IMR-90 (cell line): ENCODE results near the gene DSCAML1. TPM values are rescaled to one million over a fixed set of nuclear protein-coding genes. Genes with fewer than 3 reads are reported as not detected.

Experiments used
- ATAC-seq: fragments of 200-7000 bp; cut with Tn5 transposase; 2 replicates; pipeline ENCODE4 v1.9.1; 2020; ENCODE audit warnings: low read depth, mild to moderate bottlenecking, moderate library complexity
- BruUV-seq: library from RNA; stranded (reverse); fragments of 400-500 nt; replicated peaks from 2 replicates; lab custom pipeline; 2021; lab: Mats Ljungman, UMichigan
- CTCF ChIA-PET: fragments of 300-600 bp; formaldehyde crosslinking; extraction: SDS; loops from one replicate; lab custom pipeline; 2021; ENCODE audit warnings: antibody characterized with exemption; lab: Yijun Ruan, JAX
- POLR2A ChIA-PET: fragments of 300-600 bp; sonication (Branson Sonifier 250); formaldehyde crosslinking; loops from one replicate; lab custom pipeline; 2022; ENCODE audit warnings: antibody characterized with exemption; ENCODE audit not compliant: unreplicated experiment; lab: Charles Lee
- DNase-seq: peaks from one replicate; pipeline ENCODE4 v3.0.0; 2013
- H2AFZ ChIP-seq: replicated peaks from 2 replicates; pipeline ENCODE3; 2013; ENCODE audit warnings: low read length, mild to moderate bottlenecking; ENCODE audit not compliant: poor library complexity
- H2AK5ac ChIP-seq: 2 replicates; pipeline ENCODE4 v1.6.1; 2013; ENCODE audit warnings: low read depth, low read length, inconsistent platforms
- H2AK9ac ChIP-seq: replicated peaks from 2 replicates; pipeline ENCODE3; 2013; ENCODE audit warnings: mild to moderate bottlenecking, low read depth, low read length, moderate library complexity; ENCODE audit not compliant: poor library complexity
- H2BK120ac ChIP-seq: 2 replicates; pipeline ENCODE4 v1.6.1; 2013; ENCODE audit warnings: low read depth, low read length, inconsistent platforms
- H2BK15ac ChIP-seq: 3 replicates; pipeline ENCODE4 v1.6.1; 2013; ENCODE audit warnings: low read depth, low read length, inconsistent platforms
- H2BK20ac ChIP-seq: 2 replicates; pipeline ENCODE4 v1.6.1; 2013; ENCODE audit warnings: low read depth, mild to moderate bottlenecking, inconsistent platforms, low read length, moderate library complexity
- H2BK5ac ChIP-seq: 2 replicates; pipeline ENCODE4 v1.6.1; 2013; ENCODE audit warnings: mild to moderate bottlenecking, low read depth, low read length, inconsistent platforms; ENCODE audit not compliant: poor library complexity, severe bottlenecking
- H3K14ac ChIP-seq: replicated peaks from 2 replicates; pipeline ENCODE4 v1.6.1; 2013; ENCODE audit warnings: low read depth, low read length, inconsistent platforms
- H3K18ac ChIP-seq: 2 replicates; pipeline ENCODE4 v1.6.1; 2013; ENCODE audit warnings: low read depth, low read length, control low read depth
- H3K23ac ChIP-seq: 2 replicates; pipeline ENCODE4 v1.6.1; 2013; ENCODE audit warnings: low read depth, low read length, inconsistent platforms
- H3K27ac ChIP-seq: 2 replicates; pipeline ENCODE4 v1.5.1; 2013; ENCODE audit warnings: mild to moderate bottlenecking, control low read depth, low read length; ENCODE audit not compliant: insufficient read depth
- H3K27me3 ChIP-seq: 2 replicates; pipeline ENCODE4 v1.6.1; 2013; ENCODE audit warnings: low read length; ENCODE audit not compliant: control insufficient read depth, insufficient read depth
- H3K36me3 ChIP-seq: 2 replicates; pipeline ENCODE4 v1.6.1; 2013; ENCODE audit warnings: low read length, mixed read lengths; ENCODE audit not compliant: control insufficient read depth, insufficient read depth
- H3K4ac ChIP-seq: 2 replicates; pipeline ENCODE4 v1.6.1; 2013; ENCODE audit warnings: low read depth, low read length, inconsistent platforms
- H3K4me1 ChIP-seq: 2 replicates; pipeline ENCODE4 v1.6.1; 2013; ENCODE audit warnings: low read length, mixed read lengths; ENCODE audit not compliant: control insufficient read depth, insufficient read depth
- H3K4me2 ChIP-seq: 2 replicates; pipeline ENCODE4 v1.6.1; 2013; ENCODE audit warnings: low read depth, mild to moderate bottlenecking, control low read depth, low read length, moderate library complexity
- H3K4me3 ChIP-seq: 2 replicates; pipeline ENCODE4 v1.5.1; 2013; ENCODE audit warnings: low read depth, mild to moderate bottlenecking, control low read depth, low read length, moderate library complexity; ENCODE audit not compliant: insufficient read depth
- H3K56ac ChIP-seq: 2 replicates; pipeline ENCODE4 v1.6.1; 2013; ENCODE audit warnings: low read length, inconsistent platforms; ENCODE audit not compliant: insufficient read depth; ENCODE audit errors: extremely low read depth
- H3K79me1 ChIP-seq, 2 experiments: 2 replicates each; pipeline ENCODE4 v1.6.1; 2013; ENCODE audit warnings: low read length in 2 of 2, inconsistent platforms in 1 of 2, low read depth in 1 of 2
- H3K9ac ChIP-seq: 2 replicates; pipeline ENCODE4 v1.6.1; 2013; ENCODE audit warnings: low read depth, low read length, control low read depth
- H3K9me1 ChIP-seq: 2 replicates; pipeline ENCODE4 v1.6.1; 2013; ENCODE audit warnings: low read length, inconsistent platforms; ENCODE audit not compliant: insufficient read depth
- H3K9me3 ChIP-seq: 2 replicates; pipeline ENCODE4 v1.6.1; 2013; ENCODE audit warnings: low read length; ENCODE audit not compliant: control insufficient read depth, insufficient read depth
- H4K20me1 ChIP-seq: 2 replicates; pipeline ENCODE4 v1.6.1; 2013; ENCODE audit warnings: low read length, inconsistent platforms; ENCODE audit not compliant: insufficient read depth
- H4K5ac ChIP-seq: 2 replicates; pipeline ENCODE4 v1.6.1; 2013; ENCODE audit warnings: mild to moderate bottlenecking, low read depth, low read length, control low read depth
- H4K8ac ChIP-seq, 2 experiments: 2 replicates each; pipeline ENCODE4 v1.6.1; 2013; ENCODE audit warnings: low read depth in 2 of 2, low read length in 2 of 2, control low read depth in 1 of 2, inconsistent platforms in 1 of 2
- H4K91ac ChIP-seq: 2 replicates; pipeline ENCODE4 v1.6.1; 2013; ENCODE audit warnings: low read depth, low read length, inconsistent platforms; ENCODE audit not compliant: insufficient read depth
- CEBPB ChIP-seq: IDR thresholded peaks from 2 replicates; pipeline ENCODE4 v1.6.1; 2012; ENCODE audit warnings: low read depth, low read length, improper control_type of control experiment
- CHD1 ChIP-seq: IDR thresholded peaks from 2 replicates; pipeline ENCODE4 v1.6.1; 2012; ENCODE audit warnings: low read depth, low read length, improper control_type of control experiment
- FOS ChIP-seq: fragments of 150-350 bp; IDR thresholded peaks from 2 replicates; pipeline ENCODE4 v1.6.1; 2016; ENCODE audit warnings: low read depth, low read length
- NFE2L2 ChIP-seq: fragments of 150-350 bp; IDR thresholded peaks from 2 replicates; pipeline ENCODE4 v1.6.1; 2016; ENCODE audit warnings: low read depth, mild to moderate bottlenecking, low read length
- POLR2A ChIP-seq: IDR thresholded peaks from 2 replicates; pipeline ENCODE4 v1.6.1; 2012; ENCODE audit warnings: mild to moderate bottlenecking, low read depth, low read length
- RCOR1 ChIP-seq: IDR thresholded peaks from 2 replicates; pipeline ENCODE4 v1.6.1; 2012; ENCODE audit warnings: mild to moderate bottlenecking, low read length, improper control_type of control experiment; ENCODE audit not compliant: insufficient replicate concordance
- RFX5 ChIP-seq: IDR thresholded peaks from 2 replicates; pipeline ENCODE4 v1.8.0; 2012; ENCODE audit warnings: low read depth, mild to moderate bottlenecking, low read length, moderate library complexity
- SMC3 ChIP-seq: fragments of 150-350 bp; IDR thresholded peaks from 2 replicates; pipeline ENCODE4 v1.6.1; 2016; ENCODE audit warnings: low read depth, mild to moderate bottlenecking, antibody characterized with exemption, low read length, moderate library complexity
- WGBS, 2 experiments: methylation state at CpG; one replicate each; pipeline versions ENCODE4 v1.1.5 to v1.1.7; 2013; ENCODE audit warnings: missing lambda C conversion rate in 2 of 2; ENCODE audit not compliant: insufficient read length in 1 of 2; ENCODE audit errors: extremely low coverage in 2 of 2; 5-methylcytosine and 5-hydroxymethylcytosine counted together
- dilution Hi-C: fragments of 300-500 bp; cut with HindIII; formaldehyde crosslinking; loops from one replicate; pipeline ENCODE4 v1.14.3; 2018; ENCODE audit warnings: low sequenced_read_pairs; ENCODE audit not compliant: unreplicated experiment
- in situ Hi-C: fragments of 300-500 bp; cut with MboI; formaldehyde crosslinking; loops from 3 replicates; pipeline ENCODE4 v1.14.3; 2019; ENCODE audit warnings: low sequenced_read_pairs, inconsistent platforms, mixed read lengths
- intact Hi-C: fragments of 100-400 bp; cut with micrococcal nuclease; formaldehyde crosslinking; loops from 2 replicates; pipeline ENCODE4 v1.10.0; 2022
- polyA plus RNA-seq, 3 experiments: library from polyadenylated mRNA; depleted of rRNA; stranded (reverse); fragments of >200 nt; gene quantifications; 2 replicates each; pipeline ENCODE4 v1.2.3, GENCODE V29; 2012; ENCODE audit warnings: low replicate concordance in 1 of 3
- total RNA-seq: library from RNA; depleted of rRNA; stranded (reverse); fragments of >200 nt; gene quantifications from 2 replicates; pipeline ENCODE4 v1.2.3, GENCODE V29; 2012
- TF ChIP-seq, protein P1 (sequence below): conservative IDR thresholded peaks from 2 replicates; pipeline ENCODE4 v1.5.1; 2012; ENCODE audit warnings: mild to moderate bottlenecking, low read depth, low read length, improper control_type of control experiment
- TF ChIP-seq, protein P2 (sequence below): fragments of 150-350 bp; IDR thresholded peaks from 2 replicates; pipeline ENCODE4 v1.6.1; 2016; ENCODE audit warnings: low read depth, mild to moderate bottlenecking, low read length, moderate library complexity, borderline replicate concordance
- TF ChIP-seq, protein P3 (sequence below): fragments of 150-350 bp; IDR thresholded peaks from 2 replicates; pipeline ENCODE4 v1.6.1; 2017; ENCODE audit warnings: mild to moderate bottlenecking, antibody characterized with exemption, low read length, low read depth

The DSCAML1 gene
- total and polyA plus RNA-seq, 2 of the 4 experiments (the other 2 are of a cell fraction): not detected

DNA sequence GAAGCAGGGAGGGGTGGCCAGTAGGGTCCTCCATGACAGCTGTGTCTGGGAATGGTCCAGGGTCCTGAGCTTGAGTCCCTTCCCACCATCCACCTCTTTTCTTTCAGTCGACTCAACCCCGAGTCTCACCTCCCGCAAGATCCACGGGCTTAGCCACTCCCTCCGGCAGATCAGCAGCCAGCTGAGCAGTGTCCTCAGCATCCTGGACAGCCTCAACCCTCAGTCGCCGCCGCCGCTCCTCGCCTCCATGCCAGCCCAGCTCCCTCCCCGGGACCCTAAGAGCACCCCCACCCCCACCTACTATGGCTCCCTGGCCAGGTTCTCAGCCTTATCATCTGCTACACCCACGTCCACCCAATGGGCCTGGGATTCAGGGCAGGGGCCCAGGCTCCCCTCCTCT, 387.5 kb downstream of the DSCAML1 start:
- in situ Hi-C loops (no loop called here), dilution Hi-C loops (no loop called here), intact Hi-C loops (no loop called here)
- Histone ChIP-seq H3K56ac (no peak overlapping the region), H3K9me3 (no peaks in the 10 kb centered on the region), H3K14ac (no peak overlapping the region), H3K9me1 (peaks cover 3% of the 10 kb centered on the region; the same call in 1 of the 2 replicates), H2AK9ac (no peak overlapping the region), H4K20me1 (no peaks in the 10 kb centered on the region; the same call in 1 of the 2 replicates), H2BK20ac (no peak overlapping the region), H2AFZ (no peak overlapping the region), H4K8ac (no peak overlapping the region), H3K9ac (no peak overlapping the region), H3K36me3 (peaks cover 35% of the 10 kb centered on the region), H2BK120ac (no peak overlapping the region), H3K4ac (no peak overlapping the region), H3K18ac (no peak overlapping the region), H4K5ac (no peak overlapping the region), H3K79me1 (no peaks in the 10 kb centered on the region), H2BK15ac (no peak overlapping the region), H3K4me2 (no peak overlapping the region), H3K23ac (no peak overlapping the region), H2AK5ac (no peak overlapping the region), H3K4me1 (no peaks in the 10 kb centered on the region), H3K27me3 (no peaks in the 10 kb centered on the region), H4K91ac (no peak overlapping the region), H3K27ac (no peak overlapping the region), H3K4me3 (no peak overlapping the region), H2BK5ac (no peak overlapping the region)
- no peak for DNase-seq
- CTCF ChIA-PET: interaction anchor here (1.0 kb wide), 1 partner anchor 17 kb away, joined by 3 read pairs; no protein-coding TSS in a partner anchor
- no TSS peak for BruUV-seq
- POLR2A ChIA-PET: no interaction called here
- no peak for TF ChIP-seq RFX5
- no peak for TF ChIP-seq POLR2A
- TF ChIP-seq RCOR1: no peak
- TF ChIP-seq CEBPB: no peak
- TF ChIP-seq SMC3: no peak
- TF ChIP-seq, protein P1, sequence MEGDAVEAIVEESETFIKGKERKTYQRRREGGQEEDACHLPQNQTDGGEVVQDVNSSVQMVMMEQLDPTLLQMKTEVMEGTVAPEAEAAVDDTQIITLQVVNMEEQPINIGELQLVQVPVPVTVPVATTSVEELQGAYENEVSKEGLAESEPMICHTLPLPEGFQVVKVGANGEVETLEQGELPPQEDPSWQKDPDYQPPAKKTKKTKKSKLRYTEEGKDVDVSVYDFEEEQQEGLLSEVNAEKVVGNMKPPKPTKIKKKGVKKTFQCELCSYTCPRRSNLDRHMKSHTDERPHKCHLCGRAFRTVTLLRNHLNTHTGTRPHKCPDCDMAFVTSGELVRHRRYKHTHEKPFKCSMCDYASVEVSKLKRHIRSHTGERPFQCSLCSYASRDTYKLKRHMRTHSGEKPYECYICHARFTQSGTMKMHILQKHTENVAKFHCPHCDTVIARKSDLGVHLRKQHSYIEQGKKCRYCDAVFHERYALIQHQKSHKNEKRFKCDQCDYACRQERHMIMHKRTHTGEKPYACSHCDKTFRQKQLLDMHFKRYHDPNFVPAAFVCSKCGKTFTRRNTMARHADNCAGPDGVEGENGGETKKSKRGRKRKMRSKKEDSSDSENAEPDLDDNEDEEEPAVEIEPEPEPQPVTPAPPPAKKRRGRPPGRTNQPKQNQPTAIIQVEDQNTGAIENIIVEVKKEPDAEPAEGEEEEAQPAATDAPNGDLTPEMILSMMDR: no peak
- TF ChIP-seq, protein P2, sequence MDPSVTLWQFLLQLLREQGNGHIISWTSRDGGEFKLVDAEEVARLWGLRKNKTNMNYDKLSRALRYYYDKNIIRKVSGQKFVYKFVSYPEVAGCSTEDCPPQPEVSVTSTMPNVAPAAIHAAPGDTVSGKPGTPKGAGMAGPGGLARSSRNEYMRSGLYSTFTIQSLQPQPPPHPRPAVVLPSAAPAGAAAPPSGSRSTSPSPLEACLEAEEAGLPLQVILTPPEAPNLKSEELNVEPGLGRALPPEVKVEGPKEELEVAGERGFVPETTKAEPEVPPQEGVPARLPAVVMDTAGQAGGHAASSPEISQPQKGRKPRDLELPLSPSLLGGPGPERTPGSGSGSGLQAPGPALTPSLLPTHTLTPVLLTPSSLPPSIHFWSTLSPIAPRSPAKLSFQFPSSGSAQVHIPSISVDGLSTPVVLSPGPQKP: no peak
- TF ChIP-seq, protein P3, sequence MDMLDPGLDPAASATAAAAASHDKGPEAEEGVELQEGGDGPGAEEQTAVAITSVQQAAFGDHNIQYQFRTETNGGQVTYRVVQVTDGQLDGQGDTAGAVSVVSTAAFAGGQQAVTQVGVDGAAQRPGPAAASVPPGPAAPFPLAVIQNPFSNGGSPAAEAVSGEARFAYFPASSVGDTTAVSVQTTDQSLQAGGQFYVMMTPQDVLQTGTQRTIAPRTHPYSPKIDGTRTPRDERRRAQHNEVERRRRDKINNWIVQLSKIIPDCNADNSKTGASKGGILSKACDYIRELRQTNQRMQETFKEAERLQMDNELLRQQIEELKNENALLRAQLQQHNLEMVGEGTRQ: no peak
- no peak for TF ChIP-seq CHD1
- no peak for TF ChIP-seq FOS
- TF ChIP-seq NFE2L2: no peak
- 95% methylated on average over 5 of the region's 12 CpGs; no CpG with 5 or more reads in 1 of the 2 experiments for WGBS, 2 experiments
- ATAC-seq: no peak
